HG02884 (cell line): Measurements from ENCODE around the gene TUSC2.

Experiments used
- ATAC-seq: cut with Tn5 transposase; IDR thresholded peaks from one replicate; pipeline ENCODE4 v1.9.1; 2021; ENCODE audit warnings: mild to moderate bottlenecking, moderate library complexity; ENCODE audit not compliant: unreplicated experiment

The TUSC2 gene

GRCh38 chr3:50337175-50337861 is 9.3 kb upstream of the TUSC2 start:
- ATAC-seq = peak; percentile 65

- ATAC-seq = peak; percentile 4
Measured at GRCh38 chr3:50336452-50337174, 8.6 kb upstream of the TUSC2 start.

- no peak for ATAC-seq
Measured at GRCh38 chr3:50334339-50335075, 6.5 kb upstream of the TUSC2 start.

GRCh38 chr3:50333744-50334328 is 5.8 kb upstream of the TUSC2 start:
- no peak for ATAC-seq

GRCh38 chr3:50331364-50331907 is 3.4 kb upstream of the TUSC2 start:
- no peak for ATAC-seq

- ATAC-seq = no peak
Measured at GRCh38 chr3:50330330-50330729, 2.3 kb upstream of the TUSC2 start.

- ATAC-seq = no peak
Measured at GRCh38 chr3:50327129-50327528, 894 bp downstream of the TUSC2 start.

- no peak for ATAC-seq
Measured at GRCh38 chr3:50326182-50326541, 1.9 kb downstream of the TUSC2 start.

GRCh38 chr3:50325497-50326181 is 2.4 kb downstream of the TUSC2 start:
- ATAC-seq = no peak

- ATAC-seq = no peak
Measured at GRCh38 chr3:50325113-50325480, 2.9 kb downstream of the TUSC2 start.

GRCh38 chr3:50324351-50325112 is 3.5 kb downstream of the TUSC2 start:
- no peak for ATAC-seq

GRCh38 chr3:50323614-50324199 is 4.3 kb downstream of the TUSC2 start:
- ATAC-seq = no peak

- ATAC-seq = no peak
Measured at GRCh38 chr3:50323092-50323600, 4.9 kb downstream of the TUSC2 start.

GRCh38 chr3:50322386-50323091 is 5.5 kb downstream of the TUSC2 start, which contains the start of gene HYAL2:
Gene HYAL2, minus strand, starts transcription at chr3:50322745. Its CDS starts 2,256 bp downstream, at chr3:50320489.
- no peak for ATAC-seq

GRCh38 chr3:50322115-50322385 is 6.0 kb downstream of the TUSC2 start:
- no peak for ATAC-seq

- peak; percentile 76 for ATAC-seq
Measured at GRCh38 chr3:50321336-50322114, 6.5 kb downstream of the TUSC2 start.

GRCh38 chr3:50320853-50321335 is 7.1 kb downstream of the TUSC2 start:
- ATAC-seq = peak; percentile 39
